Fibroblast of the aortic adventitia (primary cell): Measurements from ENCODE around the gene ST7. TPM values are rescaled to one million over a fixed set of nuclear protein-coding genes. Genes with fewer than 3 reads are reported as not detected.

Experiments
- DNase-seq: peaks from one replicate; pipeline ENCODE4 v3.0.0-alpha.2; 2010; ENCODE audit warnings: low read depth
- H3K4me3 ChIP-seq: 2 replicates; pipeline ENCODE4 v1.5.1; 2011; ENCODE audit warnings: low read depth, mild to moderate bottlenecking, control low read depth, low read length, moderate library complexity
- CTCF ChIP-seq: IDR thresholded peaks from 2 replicates; pipeline ENCODE4 v1.5.1; 2011; ENCODE audit warnings: mild to moderate bottlenecking, low read length, control low read depth, inconsistent platforms; ENCODE audit not compliant: insufficient read depth
- total RNA-seq: library from RNA; depleted of rRNA; stranded (reverse); fragments of >200 nt; gene quantifications from 2 replicates; pipeline ENCODE4 v1.2.3, GENCODE V29; 2012; ENCODE audit warnings: low replicate concordance

ST7 gene
- total RNA-seq, 1 donor: 22.7 TPM

DNA sequence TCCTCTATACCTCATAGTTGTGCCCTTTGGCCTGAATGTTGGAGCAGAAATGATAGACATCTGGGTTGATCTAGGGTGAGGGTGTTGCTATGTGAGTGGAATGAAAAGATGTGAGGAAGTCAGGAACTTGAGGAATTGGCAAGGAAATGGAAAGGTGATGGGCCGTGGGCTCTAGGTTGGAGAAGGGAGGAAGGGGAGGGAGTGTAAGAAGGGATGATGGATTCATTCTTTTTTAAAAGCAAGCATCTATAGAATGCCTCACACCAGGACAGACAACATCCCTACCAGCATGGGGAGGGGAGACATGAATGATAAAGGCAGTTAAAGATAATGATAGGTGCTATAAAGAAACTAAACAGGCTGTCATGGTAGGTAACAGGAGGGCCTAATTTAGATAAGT, 201.4 kb downstream of the ST7 start:
- DNase-seq: no peak
- no peak for TF ChIP-seq CTCF
- no peak overlapping the region for H3K4me3 ChIP-seq

- no peak for DNase-seq
- no peak for TF ChIP-seq CTCF
- H3K4me3 ChIP-seq: no peak overlapping the region
Observed at GRCh38 chr7:117155694-117156093, 202.4 kb downstream of the ST7 start.

- no peak overlapping the region for H3K4me3 ChIP-seq
- peak; percentile 99 for DNase-seq
- TF ChIP-seq CTCF: peak; percentile 48
Observed at GRCh38 chr7:117157241-117158209, 204.2 kb downstream of the ST7 start.

DNA sequence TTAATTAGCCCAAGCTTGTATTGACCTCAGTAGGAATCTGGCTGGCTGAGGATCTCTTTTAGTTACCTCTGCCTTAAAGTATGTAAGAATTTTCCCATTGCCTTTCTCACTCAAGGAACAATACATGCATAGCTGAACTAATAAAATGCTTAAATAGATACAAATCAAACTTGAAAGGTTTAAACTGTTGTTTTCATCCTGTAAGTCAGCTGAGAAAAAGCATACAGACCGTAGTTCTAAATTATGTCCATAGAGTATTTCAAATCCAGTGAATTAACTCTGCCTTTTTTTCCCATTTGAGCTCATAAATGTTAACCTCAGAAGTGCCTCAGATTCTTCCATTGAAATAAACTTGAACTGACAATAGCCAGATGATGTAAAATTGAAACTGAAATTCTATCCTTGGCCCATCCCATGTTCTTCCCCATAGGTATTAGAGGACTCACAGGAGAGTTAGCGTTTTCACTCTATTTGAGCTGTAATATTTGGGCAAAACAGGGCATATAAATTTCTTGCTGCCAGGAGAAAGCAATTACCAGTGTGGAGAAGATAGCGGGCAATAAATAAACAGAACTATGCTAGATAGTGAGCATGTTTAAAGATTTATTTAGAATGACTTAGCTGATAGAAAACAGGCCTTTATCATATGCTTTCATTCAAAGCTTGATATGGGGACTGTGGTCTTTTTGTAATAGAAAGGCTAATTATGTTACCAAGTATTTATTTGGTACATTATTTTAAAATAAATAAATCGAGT, 205.8 kb downstream of the ST7 start:
- H3K4me3 ChIP-seq: no peak overlapping the region
- no peak for TF ChIP-seq CTCF
- DNase-seq: peak; percentile 71

- TF ChIP-seq CTCF: no peak
- DNase-seq: no peak
- H3K4me3 ChIP-seq: no peak overlapping the region
Observed at GRCh38 chr7:117163101-117163500, 209.8 kb downstream of the ST7 start.

DNA sequence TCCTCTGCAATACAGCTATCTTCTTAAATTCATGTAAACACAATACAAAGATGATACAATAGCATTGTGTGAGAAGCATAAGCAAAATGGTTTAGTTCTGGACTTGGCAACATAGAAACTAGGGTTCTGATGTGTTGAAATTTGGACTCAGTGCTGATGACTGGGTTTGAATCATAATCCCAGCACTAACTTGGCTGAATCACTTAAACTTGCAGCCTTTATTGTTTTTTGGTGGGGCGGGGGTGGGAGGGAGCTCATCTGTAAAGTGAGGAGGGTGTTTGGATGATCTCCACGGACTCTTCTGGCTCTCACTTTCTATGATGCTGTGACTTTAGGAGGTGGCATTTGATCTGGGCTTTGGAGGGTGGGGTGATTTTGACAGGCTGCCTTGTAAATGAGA, 211.3 kb downstream of the ST7 start:
- TF ChIP-seq CTCF: no peak
- no peak overlapping the region for H3K4me3 ChIP-seq
- peak; percentile 97 for DNase-seq
